GM18526 (cell line): ENCODE results near the gene PBRM1.

Source experiments
- POLR2A ChIP-seq: IDR thresholded peaks from 3 replicates; pipeline ENCODE4 v1.6.1; 2011; ENCODE audit not compliant: insufficient read length; ENCODE audit errors: extremely low read depth

Gene PBRM1

DNA sequence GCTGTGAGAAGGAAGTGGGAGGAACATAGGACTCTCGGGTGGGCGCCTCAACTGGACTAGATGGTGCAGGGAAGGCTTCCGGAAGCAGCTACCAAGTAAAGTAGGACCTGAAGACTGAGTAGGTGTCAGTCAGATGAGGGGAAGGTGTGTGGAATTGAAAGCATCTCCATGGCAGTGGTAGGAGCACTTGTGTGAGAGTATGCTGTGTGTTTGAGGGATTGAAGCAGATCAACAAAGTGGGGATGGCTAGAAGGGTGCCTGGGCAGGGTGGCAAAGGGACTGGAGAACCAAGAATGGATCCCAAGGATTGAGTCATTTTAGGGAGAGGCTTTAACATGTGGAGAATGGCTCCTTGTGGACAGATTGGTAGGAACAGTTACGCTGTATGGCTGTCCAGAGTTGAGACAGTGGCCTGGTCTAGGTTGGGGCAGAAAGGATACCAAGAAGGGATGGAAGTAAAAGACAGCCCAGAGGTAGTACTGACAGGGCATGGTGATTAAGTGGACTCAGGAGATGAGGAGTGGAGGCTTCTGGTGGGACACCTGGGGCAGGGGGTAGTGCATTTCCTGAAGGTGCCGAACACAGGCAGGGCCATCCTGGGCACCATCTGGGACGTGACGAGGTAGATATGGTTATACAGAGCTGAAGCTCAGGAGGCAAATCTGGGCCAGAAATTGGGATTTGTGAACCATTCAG lies 147.8 kb downstream of the PBRM1 start:
- no peak for TF ChIP-seq POLR2A

DNA sequence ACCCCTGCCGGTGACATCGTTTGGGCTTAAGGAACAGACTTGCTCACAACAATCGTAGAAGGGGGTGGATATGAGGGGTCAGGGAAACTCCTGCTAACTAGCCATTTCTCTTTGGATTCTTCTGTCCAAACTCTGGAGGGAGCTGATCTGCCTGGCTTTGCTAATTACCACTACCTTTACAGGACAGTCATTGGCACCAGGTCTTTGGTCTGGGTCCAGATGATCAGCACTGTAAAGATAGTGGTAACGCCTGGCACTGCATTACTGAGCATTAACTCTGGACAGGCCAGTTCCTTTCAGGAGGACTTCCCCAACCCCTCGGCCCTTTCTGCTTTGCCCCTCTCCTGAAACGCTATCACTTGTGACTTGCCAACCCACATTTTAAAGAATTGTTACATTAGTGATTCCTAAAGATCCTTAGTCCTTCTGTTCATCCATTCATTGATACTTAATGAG lies 148.5 kb downstream of the PBRM1 start:
- no peak for TF ChIP-seq POLR2A

DNA sequence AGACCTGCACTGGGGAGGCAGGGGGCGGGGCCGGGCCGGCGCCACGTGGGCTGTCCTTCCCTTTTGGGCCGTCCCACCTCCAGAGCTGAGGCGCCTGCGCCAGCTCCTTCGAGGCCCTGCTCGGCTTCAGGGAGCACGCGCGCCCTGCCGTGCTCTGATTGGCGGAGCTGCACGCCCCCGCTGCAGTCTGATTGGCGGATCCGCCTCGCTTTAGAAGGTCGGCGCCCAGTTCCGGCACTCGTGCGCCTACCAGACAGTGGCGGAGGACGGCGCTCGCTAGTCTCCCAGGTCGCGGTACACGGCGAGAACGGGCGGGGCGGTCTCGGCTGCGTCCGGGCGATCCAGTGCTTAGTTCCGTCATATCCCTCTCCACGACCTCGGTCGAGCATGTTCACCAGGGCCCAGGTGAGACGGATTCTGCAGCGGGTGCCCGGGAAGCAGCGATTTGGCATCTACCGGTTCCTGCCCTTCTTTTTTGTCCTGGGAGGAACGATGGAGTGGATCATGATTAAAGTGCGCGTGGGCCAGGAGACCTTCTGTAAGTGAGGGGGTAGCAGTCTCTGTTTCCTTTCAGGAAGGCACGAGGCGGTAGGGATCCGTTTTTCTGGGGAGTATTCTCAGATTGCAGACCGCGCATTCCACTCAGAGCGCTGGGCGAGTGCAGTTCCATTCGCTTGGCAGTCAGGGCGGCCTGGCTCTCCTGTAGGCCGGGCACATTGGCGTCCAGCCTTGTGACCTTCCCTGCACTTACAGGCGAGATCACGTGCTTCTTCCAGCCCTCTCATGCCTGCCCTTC lies 149.1 kb downstream of the PBRM1 start, which contains the start of gene UQCC5:
UQCC5 (plus strand) TSS at position 237 of the 796 bp plus-strand sequence; CDS start at position 388, 151 bp downstream.
- peak; percentile 99 for TF ChIP-seq POLR2A

DNA sequence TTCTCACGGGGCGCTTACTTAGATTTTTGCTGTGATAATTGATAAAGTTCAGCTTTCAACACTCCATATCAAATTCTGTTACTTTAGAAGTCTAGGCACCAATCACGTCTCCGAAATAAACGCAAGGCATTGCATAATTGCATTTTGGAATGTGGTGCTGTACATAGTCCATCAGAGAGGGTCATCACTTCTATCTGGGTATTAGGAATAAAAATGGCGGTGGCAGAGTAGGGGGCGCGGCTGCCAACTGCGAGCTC lies 149.7 kb downstream of the PBRM1 start:
- TF ChIP-seq POLR2A: no peak

DNA sequence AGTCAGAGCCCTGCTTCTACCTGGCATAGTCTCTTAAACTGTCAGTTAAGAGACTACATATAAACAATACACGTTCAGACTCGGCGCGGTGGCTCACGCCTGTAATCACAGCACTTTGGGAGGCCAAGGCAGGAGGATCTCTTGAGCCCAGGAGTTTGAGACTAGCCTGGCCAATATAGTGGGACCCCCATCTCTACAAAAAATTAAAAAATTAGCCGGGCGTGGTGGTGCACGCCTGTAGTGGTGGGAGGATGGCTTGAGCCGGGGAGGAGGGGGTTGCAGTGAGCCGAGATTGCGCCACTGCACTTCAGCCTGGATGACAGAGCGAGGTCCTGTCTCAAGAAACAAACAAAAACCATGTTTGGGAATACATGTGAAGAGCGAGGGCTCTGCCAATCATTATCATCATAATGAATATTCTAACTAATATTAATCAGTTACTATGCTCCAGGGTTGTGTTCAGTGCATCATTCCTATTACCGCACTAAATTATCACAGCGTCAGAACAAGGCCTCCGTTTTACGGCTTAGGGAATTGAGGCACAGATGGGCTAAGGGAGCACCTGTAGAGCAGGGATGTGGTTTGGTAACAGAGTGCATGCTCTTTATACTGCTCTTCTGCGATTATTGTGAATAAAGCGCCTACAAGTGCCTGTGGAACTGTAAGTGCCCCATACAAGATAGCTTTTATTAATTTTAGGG lies 150.2 kb downstream of the PBRM1 start:
- TF ChIP-seq POLR2A: no peak

DNA sequence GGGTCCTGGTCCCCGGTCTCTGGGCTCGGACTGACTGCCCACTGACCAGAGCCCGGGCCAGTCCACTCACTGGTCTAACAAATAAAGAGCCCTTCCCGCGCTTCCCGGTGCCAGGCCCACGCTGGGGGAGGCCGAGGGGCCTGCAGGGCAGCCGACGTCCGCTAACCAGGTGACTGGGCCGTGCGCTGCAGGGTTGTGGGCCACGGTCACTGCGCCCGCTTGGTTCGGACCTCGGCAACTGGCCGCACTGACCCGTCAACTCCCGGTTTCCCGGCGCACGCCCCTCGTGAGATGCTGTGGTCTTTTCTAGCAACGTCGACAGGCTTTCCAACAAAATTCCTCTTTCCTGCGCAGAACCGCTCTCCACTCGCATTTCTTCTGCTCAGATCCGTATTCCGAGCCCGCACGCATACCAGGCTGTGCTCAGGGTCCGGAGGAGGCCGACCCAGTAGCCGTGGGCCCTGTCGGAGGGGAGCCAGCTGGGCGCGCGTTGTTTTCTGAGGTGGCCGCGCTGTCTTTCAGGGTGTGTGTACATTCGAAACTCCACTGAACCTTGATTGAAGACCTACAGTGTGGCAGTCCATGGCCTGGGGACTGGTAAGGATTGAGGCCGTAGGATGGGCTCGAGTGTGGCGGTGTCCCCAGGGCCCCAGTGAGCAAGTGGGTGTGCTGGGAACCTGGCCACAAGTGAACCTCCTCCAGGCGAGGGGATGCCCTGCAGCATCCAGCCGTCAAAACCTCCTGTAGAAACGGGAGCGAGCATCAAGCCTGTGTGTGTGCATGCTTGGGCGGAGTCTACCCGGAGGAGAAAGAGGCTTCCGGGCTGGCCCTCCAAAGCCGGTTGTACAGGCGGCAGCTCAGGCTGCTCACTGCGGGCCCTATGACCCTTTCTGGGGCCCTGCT lies 151.2 kb downstream of the PBRM1 start:
- TF ChIP-seq POLR2A: no peak

DNA sequence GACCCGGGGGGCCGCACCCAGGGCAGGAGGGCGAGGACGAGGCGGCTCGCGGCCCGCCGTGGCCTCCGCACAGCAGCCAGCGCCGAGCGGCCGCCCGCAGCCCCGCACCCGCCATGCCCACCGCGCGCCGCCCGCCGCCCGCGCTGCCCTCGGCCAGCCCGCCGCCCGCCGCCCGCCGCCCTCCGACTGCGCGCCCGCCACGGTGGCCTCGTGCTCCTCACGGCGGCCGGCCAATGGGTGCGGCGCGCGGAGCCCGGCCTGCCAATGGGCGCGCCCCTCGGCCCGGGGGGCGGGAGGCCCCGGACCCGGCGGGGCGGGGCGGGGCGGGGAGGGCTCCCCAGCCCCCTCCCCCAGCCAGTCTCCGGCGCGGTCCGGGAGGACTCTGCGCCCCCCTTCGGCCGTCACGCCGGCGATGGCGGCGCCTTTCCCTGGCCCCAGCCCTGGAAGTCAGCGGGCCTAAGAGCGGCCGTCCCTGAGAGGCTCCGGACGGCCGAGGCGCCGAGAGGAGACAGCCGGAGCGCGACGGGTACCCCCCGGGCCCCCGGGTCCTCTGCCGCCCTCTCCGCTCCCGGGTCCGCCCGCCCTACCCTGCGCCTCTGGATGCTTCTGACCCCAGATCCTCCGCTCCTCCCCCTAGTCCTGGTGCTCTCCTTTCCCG lies 152.0 kb downstream of the PBRM1 start, which contains the start of gene NT5DC2:
NT5DC2 (minus strand) TSS at position 235 of the 658 bp plus-strand sequence; CDS start at position 115, 120 bp downstream.
- TF ChIP-seq POLR2A: peak; percentile 57

DNA sequence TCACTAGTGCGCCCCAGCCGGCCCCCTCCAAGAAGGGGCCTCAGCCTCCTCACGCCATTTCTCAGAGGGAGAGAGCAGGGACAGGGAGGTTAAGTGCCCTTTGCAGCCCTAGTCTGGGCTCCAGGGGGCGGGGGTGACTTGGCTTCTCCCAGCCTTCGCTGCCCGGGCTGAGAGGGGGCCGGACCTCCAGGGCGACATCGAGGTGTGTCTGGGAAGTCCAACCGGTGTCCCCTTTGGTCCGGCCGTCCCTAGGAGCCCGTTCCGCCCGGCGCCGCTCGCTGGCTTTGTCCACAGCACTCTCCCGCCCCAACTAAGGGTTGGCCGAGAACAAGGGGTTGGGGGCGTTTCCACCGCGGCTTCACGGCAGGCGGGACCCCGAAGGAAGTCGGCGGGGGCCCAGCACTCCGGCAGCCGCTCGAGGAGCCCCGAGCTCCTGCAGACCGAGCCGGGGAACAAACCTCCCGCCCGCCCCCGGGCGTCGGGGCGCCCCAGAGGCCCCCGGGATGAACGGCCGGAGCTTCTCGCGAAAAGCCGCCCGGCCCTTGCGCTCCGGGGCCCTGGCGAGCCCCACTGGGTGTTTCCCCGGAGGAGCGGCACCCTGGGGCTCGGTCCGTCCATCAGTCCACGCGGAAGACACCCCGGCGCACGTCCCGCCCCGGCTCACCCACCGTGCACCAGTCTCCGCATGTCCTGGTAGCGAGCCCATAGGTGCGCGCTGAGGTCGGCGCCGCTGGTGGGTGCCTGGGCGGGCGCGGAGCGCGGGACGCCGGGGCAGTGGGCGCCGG lies 152.7 kb downstream of the PBRM1 start:
- TF ChIP-seq POLR2A: no peak

DNA sequence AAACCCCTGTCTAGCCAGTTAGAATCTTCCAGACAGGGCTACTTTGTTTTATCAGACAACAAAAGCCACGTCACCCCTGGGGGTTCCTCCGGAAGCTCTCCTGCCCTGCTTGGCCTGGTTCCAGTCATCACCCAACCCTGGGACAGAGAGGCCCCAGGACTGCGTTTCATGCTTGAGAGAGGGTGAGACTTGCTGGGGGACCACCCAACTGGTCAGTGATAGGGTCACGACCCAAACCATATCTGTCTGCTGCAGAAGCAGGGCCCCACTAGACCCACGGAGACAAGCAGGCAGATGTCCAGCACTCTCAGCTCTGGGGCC lies 153.2 kb downstream of the PBRM1 start:
- TF ChIP-seq POLR2A: no peak

DNA sequence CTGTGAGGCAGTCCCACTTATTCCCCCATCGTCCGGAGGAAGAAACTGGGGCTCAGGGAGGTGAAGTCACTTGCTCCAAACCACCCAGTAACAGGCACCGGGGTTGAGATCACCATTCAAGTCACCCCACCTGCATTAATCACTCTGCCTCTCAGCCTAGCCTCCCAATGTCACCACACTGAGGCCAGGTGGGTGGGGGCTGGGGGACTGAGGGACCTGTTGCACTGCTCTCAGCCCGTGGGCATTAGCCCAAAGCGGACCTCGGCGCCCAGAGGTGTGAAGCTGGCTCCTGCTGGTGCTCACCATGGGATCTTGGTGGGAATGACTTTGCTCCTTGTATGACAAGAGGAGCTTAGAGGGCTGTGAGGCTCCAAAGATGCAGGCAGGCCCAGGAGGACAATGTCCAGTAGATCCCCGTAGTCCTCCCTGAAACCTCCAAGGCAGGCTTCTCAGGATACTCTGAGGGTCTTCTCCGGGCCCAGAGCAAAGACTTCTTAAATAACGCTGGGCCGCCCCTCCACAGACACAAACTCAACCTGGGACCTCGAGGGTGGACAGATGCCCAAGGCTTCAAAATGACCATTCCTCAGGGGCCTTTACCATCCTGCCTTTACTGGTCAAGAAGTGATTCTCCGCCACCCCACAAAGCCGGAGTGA lies 153.7 kb downstream of the PBRM1 start:
- TF ChIP-seq POLR2A: no peak

DNA sequence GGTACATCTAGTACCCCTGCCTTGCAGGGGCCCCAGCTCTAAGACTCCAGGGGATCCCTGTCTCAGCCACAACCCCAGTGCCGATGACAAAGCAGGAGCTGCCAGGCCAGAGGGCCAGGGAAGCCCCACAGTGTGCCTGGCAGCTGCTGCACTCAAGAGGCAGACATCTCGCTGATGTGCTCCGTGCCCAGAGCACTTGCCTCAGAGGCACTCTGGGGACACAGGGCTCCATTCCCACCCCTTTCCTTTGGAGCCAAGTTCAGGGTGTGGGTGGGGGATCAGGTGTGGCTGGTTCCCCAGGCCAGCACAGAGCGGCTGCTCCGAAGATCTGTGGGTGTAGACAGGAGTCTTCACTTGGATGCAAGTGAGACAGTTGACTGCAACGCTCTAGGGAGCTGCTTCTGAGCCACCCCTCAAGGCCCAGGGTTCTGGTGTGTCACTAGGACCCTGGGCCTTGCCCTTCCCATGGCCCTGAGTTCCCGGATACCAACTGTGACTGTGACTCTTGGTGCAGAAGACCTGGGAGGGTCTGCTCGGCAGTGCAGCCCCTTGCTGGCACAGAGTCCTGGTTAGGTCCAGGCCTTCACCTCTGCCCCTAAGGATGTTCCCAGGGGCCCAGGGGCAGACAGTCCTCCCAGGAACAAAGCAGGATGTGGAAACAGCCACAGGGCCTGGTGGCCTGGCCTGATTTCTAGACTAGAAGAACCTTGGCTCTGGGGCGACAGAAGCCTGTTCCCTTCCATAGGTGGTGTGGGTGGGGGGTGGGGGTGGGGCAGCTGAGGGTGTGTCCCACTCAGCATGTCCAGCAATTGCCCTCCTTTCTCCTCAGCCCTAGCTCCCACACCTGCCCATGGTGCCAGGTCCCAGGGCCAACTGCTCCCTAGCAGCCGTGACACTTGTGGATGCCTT lies 154.5 kb downstream of the PBRM1 start:
- no peak for TF ChIP-seq POLR2A
